ENCODE measurements around the gene LRRC49. TPM values are rescaled to one million over a fixed set of nuclear protein-coding genes. Genes with fewer than 3 reads are reported as not detected.
"Not testable (repeated sequence)": the region's sequence is repeated elsewhere in the genome, so short reads cannot be mapped to it uniquely, and the experiment has no call there.

The LRRC49 gene
- polyA plus RNA-seq, 1 donor = 7.2 TPM

DNA sequence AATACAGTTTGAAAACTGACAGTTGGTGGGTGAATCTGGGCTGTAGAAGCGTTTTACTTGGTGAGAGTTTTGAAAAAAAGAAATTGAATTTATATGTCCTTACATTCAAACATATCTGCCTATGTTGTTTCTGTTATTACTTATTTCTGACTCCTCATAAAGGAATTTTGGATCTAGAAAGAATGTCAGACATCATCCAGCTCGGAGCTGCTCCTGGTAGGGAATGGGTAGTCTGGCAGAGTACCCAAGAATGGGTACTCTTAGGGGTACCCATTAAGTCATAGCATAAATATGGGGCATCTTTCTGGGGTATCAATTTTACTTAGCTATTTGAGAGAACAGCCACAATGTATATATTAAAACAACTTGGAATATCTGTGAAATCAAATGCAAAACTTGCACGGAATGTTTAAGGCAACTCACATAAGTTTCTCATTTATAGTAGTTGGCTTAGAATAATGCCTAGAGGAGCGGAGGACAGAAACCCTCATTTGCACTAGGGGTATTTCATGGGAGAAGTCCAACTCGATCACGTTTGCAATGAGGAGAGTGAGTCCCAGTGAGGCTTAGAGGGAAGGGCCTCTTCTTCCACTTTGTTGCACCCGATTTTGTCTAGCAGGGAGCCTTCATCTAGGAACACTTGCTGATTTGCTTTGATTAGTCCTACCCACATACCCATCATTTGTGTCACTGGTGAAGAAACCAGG lies 36.3 kb upstream of the LRRC49 start:
- no peak for DNase-seq
- H3K36me3 ChIP-seq (ENCODE audit: control insufficient read depth, insufficient read depth, low read length) = no peaks in the 10 kb centered on the region
- 100% methylated on average over 1 of the region's 7 CpGs for WGBS (ENCODE audit: insufficient coverage, low lambda C conversion rate)
- no peak overlapping the region for H3K4me3 ChIP-seq (ENCODE audit: low read length)
- H3K4me1 ChIP-seq (ENCODE audit: control insufficient read depth, insufficient read depth, low read length) = peaks cover 3% of the 10 kb centered on the region
- H3K27ac ChIP-seq (ENCODE audit: low read length) = peak overlapping the region; percentile 3
- H3K9me3 ChIP-seq (ENCODE audit: control insufficient read depth, low read depth, low read length) = no peaks in the 10 kb centered on the region
- peaks cover 36% of the 10 kb centered on the region for H3K27me3 ChIP-seq (ENCODE audit: control insufficient read depth, insufficient read depth, low read length)

GRCh38 chr15:70856884-70857561 lies 35.6 kb upstream of the LRRC49 start:
- Histone ChIP-seq H3K4me1 (ENCODE audit: control insufficient read depth, insufficient read depth, low read length) (peaks cover 3% of the 10 kb centered on the region), H3K27ac (ENCODE audit: low read length) (peak overlapping the region; percentile 3), H3K9me3 (ENCODE audit: control insufficient read depth, low read depth, low read length) (no peaks in the 10 kb centered on the region), H3K4me3 (ENCODE audit: low read length) (no peak overlapping the region), H3K36me3 (ENCODE audit: control insufficient read depth, insufficient read depth, low read length) (no peaks in the 10 kb centered on the region), H3K27me3 (ENCODE audit: control insufficient read depth, insufficient read depth, low read length) (peaks cover 32% of the 10 kb centered on the region)
- WGBS (ENCODE audit: insufficient coverage, low lambda C conversion rate) = no CpG with 5 or more reads among the region's 5 CpGs
- DNase-seq = peak; percentile 31 to 57

DNA sequence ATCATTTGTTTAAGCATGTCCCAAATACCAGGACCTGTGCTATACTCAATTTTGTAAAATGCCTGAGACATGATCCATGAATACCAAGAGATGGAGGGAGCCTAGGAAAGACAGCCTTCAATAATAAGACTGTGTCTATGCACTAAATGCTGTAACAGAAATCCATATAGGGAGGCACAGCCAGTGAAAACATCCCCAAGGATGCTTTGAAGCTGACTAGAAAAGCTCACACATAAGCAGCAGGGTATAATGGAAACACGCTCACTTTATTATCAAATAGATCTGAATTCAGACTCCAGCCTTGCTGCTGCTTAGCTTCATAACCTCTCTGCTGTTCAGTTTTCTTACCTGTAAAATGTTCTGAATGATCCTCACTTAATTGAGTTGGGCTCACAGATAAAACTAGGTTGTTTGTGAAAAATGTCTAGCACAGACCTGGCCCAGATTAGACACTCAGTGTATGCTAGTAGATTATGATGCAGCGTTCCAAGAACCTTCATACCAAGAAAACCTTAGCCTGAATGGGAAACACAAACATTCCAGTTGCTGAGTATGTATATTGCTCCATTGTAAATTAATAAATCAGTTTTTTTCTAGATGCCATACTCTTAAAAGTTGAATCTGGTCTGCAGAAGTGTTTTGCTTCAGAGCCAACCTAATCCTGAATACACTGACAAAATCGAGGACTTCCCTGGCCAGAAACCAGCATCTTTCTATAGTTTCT lies 34.9 kb upstream of the LRRC49 start:
- WGBS (ENCODE audit: insufficient coverage, low lambda C conversion rate) = 72% methylated on average over 2 of the region's 3 CpGs
- Histone ChIP-seq H3K27ac (ENCODE audit: low read length) (no peak overlapping the region), H3K36me3 (ENCODE audit: control insufficient read depth, insufficient read depth, low read length) (no peaks in the 10 kb centered on the region), H3K4me3 (ENCODE audit: low read length) (no peak overlapping the region), H3K27me3 (ENCODE audit: control insufficient read depth, insufficient read depth, low read length) (peaks cover 26% of the 10 kb centered on the region), H3K4me1 (ENCODE audit: control insufficient read depth, insufficient read depth, low read length) (peaks cover 3% of the 10 kb centered on the region), H3K9me3 (ENCODE audit: control insufficient read depth, low read depth, low read length) (no peaks in the 10 kb centered on the region)
- no peak for DNase-seq

GRCh38 chr15:70858614-70859321 lies 33.9 kb upstream of the LRRC49 start:
- not testable (repeated sequence) for H3K4me1 ChIP-seq (ENCODE audit: control insufficient read depth, insufficient read depth, low read length); H3K27ac ChIP-seq (ENCODE audit: low read length); H3K4me3 ChIP-seq (ENCODE audit: low read length); H3K36me3 ChIP-seq (ENCODE audit: control insufficient read depth, insufficient read depth, low read length); H3K9me3 ChIP-seq (ENCODE audit: control insufficient read depth, low read depth, low read length); DNase-seq
- WGBS (ENCODE audit: insufficient coverage, low lambda C conversion rate) = 92% methylated on average over 2 of the region's 9 CpGs
- H3K27me3 ChIP-seq (ENCODE audit: control insufficient read depth, insufficient read depth, low read length) = peaks cover 20% of the 10 kb centered on the region

- no CpG with 5 or more reads among the region's 14 CpGs for WGBS (ENCODE audit: insufficient coverage, low lambda C conversion rate)
- peaks cover 17% of the 10 kb centered on the region for H3K27me3 ChIP-seq (ENCODE audit: control insufficient read depth, insufficient read depth, low read length)
- H3K9me3 ChIP-seq (ENCODE audit: control insufficient read depth, low read depth, low read length) = no peaks in the 10 kb centered on the region
- H3K4me1 ChIP-seq (ENCODE audit: control insufficient read depth, insufficient read depth, low read length) = peaks cover 2% of the 10 kb centered on the region
- H3K4me3 ChIP-seq (ENCODE audit: low read length) = no peak overlapping the region
- DNase-seq = no peak
- H3K36me3 ChIP-seq (ENCODE audit: control insufficient read depth, insufficient read depth, low read length) = no peaks in the 10 kb centered on the region
- no peak overlapping the region for H3K27ac ChIP-seq (ENCODE audit: low read length)
Observed at GRCh38 chr15:70859322-70859908, 33.2 kb upstream of the LRRC49 start.

DNA sequence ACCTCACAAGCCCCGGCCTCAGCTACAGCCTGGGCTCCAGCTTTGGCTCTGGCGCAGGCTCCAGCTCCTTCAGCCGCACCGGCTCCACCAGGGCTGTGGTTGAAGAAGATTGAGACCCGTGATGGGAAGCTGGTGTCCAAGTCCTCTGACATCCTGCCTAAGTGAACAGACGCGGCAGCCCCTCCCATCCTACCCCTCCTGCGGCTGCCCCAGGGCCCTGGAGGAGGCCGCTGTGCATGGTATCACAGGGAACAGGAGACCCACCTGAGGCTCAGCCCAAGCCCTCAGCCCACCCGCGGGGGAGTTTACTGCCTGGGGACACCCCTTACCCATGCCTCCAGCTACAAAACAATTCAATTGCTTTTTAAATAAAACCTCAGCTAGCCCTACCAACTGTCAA lies 32.6 kb upstream of the LRRC49 start:
- no peak for DNase-seq
- Histone ChIP-seq H3K4me1 (ENCODE audit: control insufficient read depth, insufficient read depth, low read length) (no peaks in the 10 kb centered on the region), H3K9me3 (ENCODE audit: control insufficient read depth, low read depth, low read length) (no peaks in the 10 kb centered on the region), H3K4me3 (ENCODE audit: low read length) (no peak overlapping the region), H3K36me3 (ENCODE audit: control insufficient read depth, insufficient read depth, low read length) (no peaks in the 10 kb centered on the region), H3K27me3 (ENCODE audit: control insufficient read depth, insufficient read depth, low read length) (peaks cover 12% of the 10 kb centered on the region), H3K27ac (ENCODE audit: low read length) (no peak overlapping the region)
- WGBS (ENCODE audit: insufficient coverage, low lambda C conversion rate) = no CpG with 5 or more reads among the region's 11 CpGs

- WGBS (ENCODE audit: insufficient coverage, low lambda C conversion rate) = no CpG with 5 or more reads among the region's 4 CpGs
- H3K4me3 ChIP-seq (ENCODE audit: low read length) = no peak overlapping the region
- DNase-seq = no peak
- no peak overlapping the region for H3K27ac ChIP-seq (ENCODE audit: low read length)
- peaks cover 2% of the 10 kb centered on the region for H3K27me3 ChIP-seq (ENCODE audit: control insufficient read depth, insufficient read depth, low read length)
- no peaks in the 10 kb centered on the region for H3K36me3 ChIP-seq (ENCODE audit: control insufficient read depth, insufficient read depth, low read length)
- H3K4me1 ChIP-seq (ENCODE audit: control insufficient read depth, insufficient read depth, low read length) = no peaks in the 10 kb centered on the region
- H3K9me3 ChIP-seq (ENCODE audit: control insufficient read depth, low read depth, low read length) = no peaks in the 10 kb centered on the region
Observed at GRCh38 chr15:70863450-70864218, 29.0 kb upstream of the LRRC49 start.

DNA sequence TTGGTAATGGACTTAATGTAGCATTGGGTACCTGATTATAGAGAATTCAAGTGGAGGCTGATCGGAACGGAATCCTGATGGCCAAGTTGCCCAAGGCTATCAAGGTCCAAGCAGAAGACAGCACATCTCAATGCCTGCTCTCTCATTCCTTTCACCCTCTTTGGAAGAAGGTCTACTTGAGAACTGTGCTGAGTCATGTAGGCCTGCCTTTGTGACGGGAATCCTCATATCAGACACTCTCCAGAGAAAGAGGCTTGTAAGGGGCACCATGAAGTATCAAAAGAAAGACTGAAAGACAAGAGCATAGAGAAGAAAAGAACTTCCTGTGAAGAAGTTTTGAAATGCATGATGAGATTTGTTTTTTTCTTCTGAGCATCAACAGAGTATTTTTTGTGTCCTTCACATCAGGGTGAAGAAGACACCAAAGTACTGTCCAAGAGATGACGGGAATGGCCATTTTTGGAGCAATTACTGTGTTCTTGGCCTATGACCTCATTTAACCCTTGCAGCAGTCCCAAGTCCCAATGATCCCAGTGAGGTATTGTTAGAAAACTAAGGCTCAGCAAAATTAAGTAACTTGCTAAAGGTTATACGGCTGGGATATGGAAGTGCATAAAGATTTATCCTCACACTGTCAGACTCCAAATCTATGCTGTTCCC lies 25.5 kb upstream of the LRRC49 start:
- Histone ChIP-seq H3K9me3 (ENCODE audit: control insufficient read depth, low read depth, low read length) (peaks cover 6% of the 10 kb centered on the region), H3K27me3 (ENCODE audit: control insufficient read depth, insufficient read depth, low read length) (peaks cover 2% of the 10 kb centered on the region), H3K4me1 (ENCODE audit: control insufficient read depth, insufficient read depth, low read length) (no peaks in the 10 kb centered on the region), H3K36me3 (ENCODE audit: control insufficient read depth, insufficient read depth, low read length) (no peaks in the 10 kb centered on the region), H3K27ac (ENCODE audit: low read length) (no peak overlapping the region), H3K4me3 (ENCODE audit: low read length) (no peak overlapping the region)
- WGBS (ENCODE audit: insufficient coverage, low lambda C conversion rate) = 100% methylated on average over 1 of the region's 5 CpGs
- no peak for DNase-seq

GRCh38 chr15:70867911-70868467 lies 24.6 kb upstream of the LRRC49 start:
- Histone ChIP-seq H3K36me3 (ENCODE audit: control insufficient read depth, insufficient read depth, low read length) (no peaks in the 10 kb centered on the region), H3K27me3 (ENCODE audit: control insufficient read depth, insufficient read depth, low read length) (peaks cover 2% of the 10 kb centered on the region), H3K27ac (ENCODE audit: low read length) (no peak overlapping the region), H3K4me3 (ENCODE audit: low read length) (no peak overlapping the region), H3K4me1 (ENCODE audit: control insufficient read depth, insufficient read depth, low read length) (no peaks in the 10 kb centered on the region), H3K9me3 (ENCODE audit: control insufficient read depth, low read depth, low read length) (peaks cover 7% of the 10 kb centered on the region)
- DNase-seq = peak in 1 of 2 donors; percentile 16
- WGBS (ENCODE audit: insufficient coverage, low lambda C conversion rate) = no CpG with 5 or more reads among the region's 6 CpGs

Measured in large intestine (tissue), 3 donors.